Endothelial cell of umbilical vein (primary cell): Measurements from ENCODE around the gene XPO6. TPM values are rescaled to one million over a fixed set of nuclear protein-coding genes. Genes with fewer than 3 reads are reported as not detected.

Source experiments
- BruUV-seq: library from RNA; stranded (reverse); fragments of 400-500 nt; replicated peaks from 2 replicates; lab custom pipeline; 2021; lab: Mats Ljungman, UMichigan
- CTCF ChIA-PET: fragments of 300-600, 350-600 bp; sonication (Branson Sonifier 250); formaldehyde crosslinking; loops from one replicate; lab custom pipeline; 2021; ENCODE audit warnings: antibody characterized with exemption, inconsistent platforms; lab: Charles Lee
- POLR2A ChIA-PET: fragments of 300-600, 350-600 bp; sonication (Branson Sonifier 250); formaldehyde crosslinking; loops from one replicate; lab custom pipeline; 2021; ENCODE audit warnings: antibody characterized with exemption, inconsistent platforms; lab: Charles Lee
- DNase-seq: peaks from one replicate; pipeline ENCODE4 v3.0.0-alpha.2; 2011; ENCODE audit warnings: low read depth, low spot score
- FAIRE-seq: peaks from 2 replicates; lab custom pipeline; 2011; peaks lifted over from hg19 to GRCh38; lab: Jason Lieb, UNC
- H2AFZ ChIP-seq: 2 replicates; pipeline ENCODE4 v1.6.0; 2012; ENCODE audit warnings: low read depth, low read length, control low read depth, inconsistent platforms
- H3K27ac ChIP-seq: 2 replicates; pipeline ENCODE4 v1.5.1; 2011; ENCODE audit warnings: low read depth, mild to moderate bottlenecking, control low read depth, low read length, moderate library complexity; ENCODE audit not compliant: insufficient read depth
- H3K27me3 ChIP-seq, 2 experiments: 2 replicates each; pipeline versions ENCODE4 v1.6.0 to v1.6.1; 2011; ENCODE audit warnings: low read length in 2 of 2, mixed read lengths in 1 of 2; ENCODE audit not compliant: control insufficient read depth in 2 of 2, insufficient read depth in 2 of 2
- H3K36me3 ChIP-seq, 2 experiments: 2 replicates in 1 of 2; 3 replicates in 1 of 2; pipeline ENCODE4 v1.5.1; 2011; ENCODE audit warnings: low read length in 2 of 2, mild to moderate bottlenecking in 1 of 2, moderate library complexity in 1 of 2; ENCODE audit not compliant: control insufficient read depth in 2 of 2, insufficient read depth in 2 of 2; ENCODE audit errors: extremely low read depth in 1 of 2
- H3K4me1 ChIP-seq: 3 replicates; pipeline ENCODE4 v1.5.1; 2011; ENCODE audit warnings: mild to moderate bottlenecking, low read length; ENCODE audit not compliant: control insufficient read depth, insufficient read depth; ENCODE audit errors: extremely low read depth
- H3K4me2 ChIP-seq: 2 replicates; pipeline ENCODE4 v1.6.1; 2011; ENCODE audit warnings: low read length, control low read depth, mixed read lengths; ENCODE audit not compliant: insufficient read depth
- H3K4me3 ChIP-seq, 3 experiments: fragments of 200-600 bp in 1 of 3; sonication (generic), shearing (Covaris generic) in 1 of 3; replicated peaks in 1 of 3; 2 replicates each; pipeline ENCODE4 v1.5.1; 2011 to 2016; ENCODE audit warnings: control low read depth in 3 of 3, low read length in 3 of 3, mild to moderate bottlenecking in 2 of 3, inconsistent platforms in 1 of 3, low read depth in 1 of 3, moderate library complexity in 1 of 3; ENCODE audit not compliant: insufficient read depth in 1 of 3
- H3K79me2 ChIP-seq: 2 replicates; pipeline ENCODE4 v1.6.0; 2012; ENCODE audit warnings: low read length, inconsistent platforms; ENCODE audit not compliant: control insufficient read depth, insufficient read depth
- H3K9ac ChIP-seq: replicated peaks from 2 replicates; pipeline ENCODE3; 2011; ENCODE audit warnings: low read length, control low read depth; ENCODE audit not compliant: insufficient read depth; ENCODE audit errors: extremely low read depth
- H3K9me1 ChIP-seq: replicated peaks from 3 replicates; pipeline ENCODE4 v1.6.0; 2011; ENCODE audit warnings: mild to moderate bottlenecking, low read length; ENCODE audit not compliant: control insufficient read depth, insufficient read depth; ENCODE audit errors: extremely low read depth
- H3K9me3 ChIP-seq: replicated peaks from 2 replicates; pipeline ENCODE4 v1.5.1; 2012; ENCODE audit warnings: low read length, inconsistent platforms; ENCODE audit not compliant: control insufficient read depth, insufficient read depth
- H4K20me1 ChIP-seq: replicated peaks from 2 replicates; pipeline ENCODE3; 2011; ENCODE audit warnings: mild to moderate bottlenecking, low read length; ENCODE audit not compliant: control insufficient read depth, insufficient read depth; ENCODE audit errors: extremely low read depth
- EZH2 ChIP-seq: IDR thresholded peaks from 2 replicates; pipeline ENCODE4 v1.6.1; 2012; ENCODE audit warnings: borderline replicate concordance, low read depth, mild to moderate bottlenecking, moderate library complexity, low read length, inconsistent platforms; ENCODE audit not compliant: severe bottlenecking
- FOS ChIP-seq: IDR thresholded peaks from 2 replicates; pipeline ENCODE4 v1.6.1; 2011; ENCODE audit warnings: mild to moderate bottlenecking, low read length, moderate library complexity, borderline replicate concordance; ENCODE audit not compliant: insufficient read depth
- GATA2 ChIP-seq: IDR thresholded peaks from 2 replicates; pipeline ENCODE4 v1.7.0; 2011; ENCODE audit warnings: low read depth, mild to moderate bottlenecking, moderate library complexity, mixed read lengths, low read length; ENCODE audit not compliant: insufficient read length, insufficient read depth
- JUN ChIP-seq: IDR thresholded peaks from 2 replicates; pipeline ENCODE4 v1.6.1; 2011; ENCODE audit warnings: borderline replicate concordance, low read depth; ENCODE audit not compliant: insufficient read length, insufficient read depth
- MYC ChIP-seq: IDR thresholded peaks from one replicate; pipeline ENCODE4 v1.6.1; 2011; ENCODE audit warnings: mild to moderate bottlenecking, low read depth, low read length
- POLR2A ChIP-seq: IDR thresholded peaks from 2 replicates; pipeline ENCODE4 v1.6.1; 2012; ENCODE audit warnings: low read depth, mild to moderate bottlenecking, control low read depth, low read length
- POLR2AphosphoS5 ChIP-seq: IDR thresholded peaks from 2 replicates; pipeline ENCODE4 v1.6.1; 2012; ENCODE audit warnings: low read depth, mild to moderate bottlenecking, control low read depth, low read length, moderate library complexity; ENCODE audit not compliant: insufficient read depth
- dilution Hi-C: fragments of 300-500 bp; cut with MboI; formaldehyde crosslinking; loops from one replicate; pipeline ENCODE4 v1.15.0; 2019; ENCODE audit warnings: low sequenced_read_pairs; ENCODE audit not compliant: extremely low pct_ligation_motif_present
- intact Hi-C: fragments of 100-400 bp; cut with micrococcal nuclease; formaldehyde crosslinking; loops from one replicate; pipeline ENCODE4 v1.10.0; 2022
- polyA plus RNA-seq, 4 experiments: library from polyadenylated mRNA; depleted of rRNA in 3 of 4; stranded (reverse) in 3 of 4; unstranded in 1 of 4; fragments of >200 nt; gene quantifications; 2 replicates each; pipeline versions ENCODE4 v1.2.1 to v1.2.3, GENCODE V29; 2011 to 2012; ENCODE audit warnings: missing spikeins in 1 of 4
- total RNA-seq: library from RNA; stranded (reverse); gene quantifications from 2 replicates; pipeline ENCODE4 v1.2.3, GENCODE V29; 2021
- TF ChIP-seq, protein P1 (sequence below), 2 donors: IDR thresholded peaks; 1 replicate in 1 of 2; 2 replicates in 1 of 2; pipeline ENCODE4 v1.5.1; 2011; ENCODE audit warnings: low read length in 2 of 2, mild to moderate bottlenecking in 2 of 2, moderate library complexity in 2 of 2, control low read depth in 1 of 2, inconsistent platforms in 1 of 2, low read depth in 1 of 2; ENCODE audit not compliant: insufficient read depth in 1 of 2; ENCODE audit errors: extremely low read depth in 1 of 2
- TF ChIP-seq, protein P2 (sequence below): IDR thresholded peaks from 2 replicates; pipeline ENCODE4 v1.6.1; 2011; ENCODE audit not compliant: insufficient read depth, insufficient read length

XPO6 gene
- total and polyA plus RNA-seq, 2 donors (not counting 3 experiments of a cell fraction or from before 2014, with no cell fraction given): 170 to 272 TPM

DNA sequence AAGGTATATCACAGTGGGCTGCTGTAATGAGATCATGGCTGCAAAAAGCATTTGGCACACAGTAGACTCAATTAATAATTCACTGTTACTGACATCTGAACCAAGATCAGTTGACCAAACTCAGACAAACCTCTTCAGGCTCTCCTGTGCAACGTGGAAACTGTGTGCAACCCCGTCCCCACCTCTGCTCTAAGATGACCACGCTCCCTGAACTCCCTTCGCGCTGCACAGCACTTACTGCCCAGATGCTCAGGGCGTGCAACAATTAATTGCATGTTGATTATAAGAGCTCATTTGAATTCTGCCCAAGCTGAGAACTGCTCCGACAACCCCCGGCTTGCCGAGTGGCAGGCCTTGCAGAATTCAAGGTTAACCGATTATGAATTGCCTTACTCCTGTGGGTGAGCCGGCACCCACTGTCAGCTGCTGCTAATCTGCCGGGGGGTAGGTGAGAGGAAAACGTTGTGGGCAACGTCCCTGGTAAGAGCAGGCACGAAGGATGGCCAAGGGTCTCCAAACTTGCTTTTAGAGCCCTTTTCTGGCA, 147.0 kb downstream of the XPO6 start:
- intact Hi-C loops (no loop called here), dilution Hi-C loops (no loop called here)
- Histone ChIP-seq H3K79me2 (no peaks in the 10 kb centered on the region), H2AFZ (no peak overlapping the region), H3K9me3 (no peaks in the 10 kb centered on the region), H3K4me1 (no peaks in the 10 kb centered on the region), H3K9ac (no peak overlapping the region), H3K4me3 (no peak overlapping the region), H3K27ac (no peak overlapping the region), H3K27me3 (peaks cover 21 to 43% of the 10 kb centered on the region in 2 experiments), H3K9me1 (no peaks in the 10 kb centered on the region), H3K36me3 (no peaks in the 10 kb centered on the region), H3K4me2 (no peak overlapping the region), H4K20me1 (no peaks in the 10 kb centered on the region)
- BruUV-seq: no TSS peak
- FAIRE-seq (no peak), DNase-seq (no peak)
- TF ChIP-seq FOS (no peak), MYC (no peak), EZH2 (no peak), POLR2A (no peak), JUN (no peak)
- CTCF ChIA-PET: no interaction called here
- POLR2A ChIA-PET: no interaction called here

DNA sequence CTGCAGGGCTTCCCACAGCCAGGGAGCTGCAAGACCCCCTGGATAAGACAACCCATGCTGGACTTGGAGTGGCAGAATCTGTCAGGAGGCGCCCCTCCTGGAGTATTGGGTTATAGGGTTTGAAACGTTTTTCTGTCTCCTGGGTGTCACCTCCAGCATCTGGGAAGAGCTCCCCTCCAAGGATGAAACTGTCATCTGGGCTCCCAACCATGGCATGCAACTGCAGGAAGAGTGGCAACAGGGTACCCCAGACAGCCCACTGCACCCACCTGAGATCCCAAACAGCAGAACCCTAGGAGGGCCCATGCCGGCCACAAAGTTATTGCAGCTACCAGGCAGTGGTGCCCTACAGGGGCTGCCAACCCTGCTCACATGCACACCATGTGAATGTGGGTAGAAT, 147.6 kb downstream of the XPO6 start:
- TF ChIP-seq MYC (no peak), JUN (no peak), FOS (no peak), GATA2 (no peak), POLR2A (no peak), POLR2AphosphoS5 (no peak), EZH2 (no peak)
- TF ChIP-seq, protein P1, sequence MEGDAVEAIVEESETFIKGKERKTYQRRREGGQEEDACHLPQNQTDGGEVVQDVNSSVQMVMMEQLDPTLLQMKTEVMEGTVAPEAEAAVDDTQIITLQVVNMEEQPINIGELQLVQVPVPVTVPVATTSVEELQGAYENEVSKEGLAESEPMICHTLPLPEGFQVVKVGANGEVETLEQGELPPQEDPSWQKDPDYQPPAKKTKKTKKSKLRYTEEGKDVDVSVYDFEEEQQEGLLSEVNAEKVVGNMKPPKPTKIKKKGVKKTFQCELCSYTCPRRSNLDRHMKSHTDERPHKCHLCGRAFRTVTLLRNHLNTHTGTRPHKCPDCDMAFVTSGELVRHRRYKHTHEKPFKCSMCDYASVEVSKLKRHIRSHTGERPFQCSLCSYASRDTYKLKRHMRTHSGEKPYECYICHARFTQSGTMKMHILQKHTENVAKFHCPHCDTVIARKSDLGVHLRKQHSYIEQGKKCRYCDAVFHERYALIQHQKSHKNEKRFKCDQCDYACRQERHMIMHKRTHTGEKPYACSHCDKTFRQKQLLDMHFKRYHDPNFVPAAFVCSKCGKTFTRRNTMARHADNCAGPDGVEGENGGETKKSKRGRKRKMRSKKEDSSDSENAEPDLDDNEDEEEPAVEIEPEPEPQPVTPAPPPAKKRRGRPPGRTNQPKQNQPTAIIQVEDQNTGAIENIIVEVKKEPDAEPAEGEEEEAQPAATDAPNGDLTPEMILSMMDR (IDR thresholded peaks at IDR 0.05; ENCODE audit: extremely low read depth in 1 of 2, insufficient read depth in 1 of 2, low read depth in 1 of 2, low read length in 2 of 2): no peak
- TF ChIP-seq, protein P2, sequence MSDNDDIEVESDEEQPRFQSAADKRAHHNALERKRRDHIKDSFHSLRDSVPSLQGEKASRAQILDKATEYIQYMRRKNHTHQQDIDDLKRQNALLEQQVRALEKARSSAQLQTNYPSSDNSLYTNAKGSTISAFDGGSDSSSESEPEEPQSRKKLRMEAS: no peak
- Histone ChIP-seq H3K4me2 (no peak overlapping the region), H3K9me3 (no peaks in the 10 kb centered on the region), H3K4me1 (no peaks in the 10 kb centered on the region), H3K9me1 (no peaks in the 10 kb centered on the region), H2AFZ (no peak overlapping the region), H3K36me3 (no peaks in the 10 kb centered on the region), H4K20me1 (no peaks in the 10 kb centered on the region), H3K27ac (no peak overlapping the region), H3K79me2 (no peaks in the 10 kb centered on the region), H3K4me3 (no peak overlapping the region), H3K27me3 (peaks cover 21 to 43% of the 10 kb centered on the region in 2 experiments), H3K9ac (no peak overlapping the region)
- FAIRE-seq (no peak), DNase-seq (no peak)
- ChIA-PET CTCF (no interaction called here), POLR2A (no interaction called here)
- intact Hi-C loops: no loop called here
- BruUV-seq: no TSS peak
- dilution Hi-C loops: no loop called here
